SK-N-DZ (cell line): ENCODE data around the gene DKK2.

Experiments used
- DNase-seq: peaks from one replicate; pipeline ENCODE4 v3.0.0-alpha.2; 2015; ENCODE audit warnings: low spot score

DKK2 gene

GRCh38 chr4:107017443-107018343 is 18.4 kb downstream of the DKK2 start:
- no peak for DNase-seq

GRCh38 chr4:107011312-107011711 is 24.8 kb downstream of the DKK2 start:
- no peak for DNase-seq

GRCh38 chr4:107009196-107009968 is 26.7 kb downstream of the DKK2 start:
- DNase-seq: no peak

- DNase-seq: no peak
Measured at GRCh38 chr4:107008115-107008514, 28.0 kb downstream of the DKK2 start.

GRCh38 chr4:107006218-107006617 is 29.9 kb downstream of the DKK2 start:
- DNase-seq: no peak

GRCh38 chr4:106996490-106996889 is 39.6 kb downstream of the DKK2 start:
- no peak for DNase-seq

GRCh38 chr4:106993827-106994226 is 42.3 kb downstream of the DKK2 start:
- DNase-seq: no peak

- DNase-seq: no peak
Measured at GRCh38 chr4:106987311-106987710, 48.8 kb downstream of the DKK2 start.

GRCh38 chr4:106986486-106986885 is 49.6 kb downstream of the DKK2 start:
- DNase-seq: no peak

- DNase-seq: no peak
Measured at GRCh38 chr4:106985830-106986229, 50.3 kb downstream of the DKK2 start.

GRCh38 chr4:106982711-106983211 is 53.4 kb downstream of the DKK2 start:
- no peak for DNase-seq

- no peak for DNase-seq
Measured at GRCh38 chr4:106981431-106981830, 54.7 kb downstream of the DKK2 start.

- DNase-seq: no peak
Measured at GRCh38 chr4:106979476-106979875, 56.6 kb downstream of the DKK2 start.

- no peak for DNase-seq
Measured at GRCh38 chr4:106978046-106978774, 57.9 kb downstream of the DKK2 start.

GRCh38 chr4:106971636-106972035 is 64.5 kb downstream of the DKK2 start:
- DNase-seq: no peak

- no peak for DNase-seq
Measured at GRCh38 chr4:106967892-106968291, 68.2 kb downstream of the DKK2 start.

GRCh38 chr4:106953036-106953705 is 82.9 kb downstream of the DKK2 start:
- DNase-seq: peak; percentile 20

- DNase-seq: no peak
Measured at GRCh38 chr4:106951891-106952290, 84.2 kb downstream of the DKK2 start.

- DNase-seq: no peak
Measured at GRCh38 chr4:106941841-106942240, 94.3 kb downstream of the DKK2 start.

- no peak for DNase-seq
Measured at GRCh38 chr4:106930522-106930921, 105.6 kb downstream of the DKK2 start.

- DNase-seq: no peak
Measured at GRCh38 chr4:106929248-106929647, 106.9 kb downstream of the DKK2 start.
